Endodermal cell (in vitro differentiated cells): ENCODE measurements around the gene WBP4. TPM values are rescaled to one million over a fixed set of nuclear protein-coding genes. Genes with fewer than 3 reads are reported as not detected.

ENCODE experiments used
- DNase-seq: peaks from one replicate; pipeline ENCODE4 v3.0.0-alpha.2; 2017
- H3K27ac ChIP-seq: 2 replicates; pipeline ENCODE4 v1.5.1; 2013; ENCODE audit warnings: mild to moderate bottlenecking, low read depth, low read length, moderate library complexity
- H3K27me3 ChIP-seq: 2 replicates; pipeline ENCODE4 v1.6.1; 2013; ENCODE audit warnings: mild to moderate bottlenecking, low read length, moderate library complexity; ENCODE audit not compliant: insufficient read depth, control insufficient read depth, poor library complexity, severe bottlenecking
- H3K36me3 ChIP-seq: 2 replicates; pipeline ENCODE4 v1.7.0; 2013; ENCODE audit warnings: mild to moderate bottlenecking, low read length, moderate library complexity; ENCODE audit not compliant: control insufficient read depth, insufficient read depth
- H3K4me1 ChIP-seq: one replicate; pipeline ENCODE4 v1.7.0; 2013; ENCODE audit warnings: low read length; ENCODE audit not compliant: control insufficient read depth, insufficient read depth
- H3K4me3 ChIP-seq: 2 replicates; pipeline ENCODE4 v1.5.1; 2013; ENCODE audit warnings: mild to moderate bottlenecking, low read length, moderate library complexity
- H3K9ac ChIP-seq: 2 replicates; pipeline ENCODE4 v1.6.1; 2013; ENCODE audit warnings: mild to moderate bottlenecking, low read length, moderate library complexity; ENCODE audit not compliant: poor library complexity, severe bottlenecking; ENCODE audit errors: extremely low read depth
- H3K9me3 ChIP-seq: 2 replicates; pipeline ENCODE4 v1.6.1; 2013; ENCODE audit warnings: mild to moderate bottlenecking, low read length, moderate library complexity; ENCODE audit not compliant: control insufficient read depth
- H3K27ac Mint-ChIP-seq: 2 replicates; pipeline ENCODE4 v1.8.0; 2020; ENCODE audit warnings: mixed read lengths
- H3K27me3 Mint-ChIP-seq: 2 replicates; pipeline ENCODE4 v1.8.0; 2021; ENCODE audit warnings: mild to moderate bottlenecking, mixed read lengths; ENCODE audit not compliant: insufficient read depth
- H3K36me3 Mint-ChIP-seq: 2 replicates; pipeline ENCODE4 v1.8.0; 2020; ENCODE audit warnings: low read depth, mixed read lengths
- H3K4me1 Mint-ChIP-seq: 2 replicates; pipeline ENCODE4 v1.8.0; 2020; ENCODE audit warnings: mixed read lengths
- H3K4me3 Mint-ChIP-seq: 2 replicates; pipeline ENCODE4 v1.8.0; 2020; ENCODE audit warnings: mild to moderate bottlenecking, moderate library complexity, mixed read lengths
- H3K9me3 Mint-ChIP-seq: 2 replicates; pipeline ENCODE4 v1.8.0; 2020; ENCODE audit warnings: mild to moderate bottlenecking, mixed read lengths
- CTCF ChIP-seq: fragments of 200-600 bp; sonication (generic); conservative IDR thresholded peaks from 2 replicates; pipeline ENCODE4 v1.5.0; 2021; ENCODE audit warnings: antibody characterized with exemption, mild to moderate bottlenecking
- WGBS, 2 experiments: methylation state at CpG; one replicate each; pipeline versions ENCODE4 v1.1.5 to v1.1.7; 2013; ENCODE audit warnings: missing lambda C conversion rate in 2 of 2, mixed read lengths in 1 of 2; ENCODE audit not compliant: insufficient coverage in 1 of 2, insufficient read length in 1 of 2; 5-methylcytosine and 5-hydroxymethylcytosine counted together
- total RNA-seq, 2 donors: library from RNA; stranded (reverse); fragmentation: NEBNext Ultra II Directional in 1 of 2; extraction: Animal tissue kit (Norgen Biotek cat#: 25700) in 1 of 2; gene quantifications; 2 replicates in 1 of 2; 3 replicates in 1 of 2; pipeline ENCODE4 v1.2.1, GENCODE V29; 2021

Gene WBP4
- total RNA-seq, 2 donors from 2014 or later = 8.9 to 15.2 TPM

GRCh38 chr13:41107584-41108014, 46.3 kb downstream of the WBP4 start:
- Histone ChIP-seq H3K4me3 (no peak overlapping the region), H3K36me3 (no peaks in the 10 kb centered on the region), H3K9ac (no peak overlapping the region), H3K27ac (no peak overlapping the region), H3K4me1 (no peaks in the 10 kb centered on the region), H3K9me3 (no peaks in the 10 kb centered on the region), H3K27me3 (no peaks in the 10 kb centered on the region)
- no peaks in the 10 kb centered on the region for H3K36me3 Mint-ChIP-seq
- TF ChIP-seq CTCF = no peak
- 86 to 90% methylated on average over 2 to 7 of the region's 7 CpGs for WGBS, 2 experiments
- DNase-seq = peak; percentile 94
- H3K27ac Mint-ChIP-seq = peak overlapping the region; percentile 70
- H3K4me3 Mint-ChIP-seq = peak overlapping the region; percentile 49
- no peaks in the 10 kb centered on the region for H3K27me3 Mint-ChIP-seq
- H3K4me1 Mint-ChIP-seq = peaks cover 5% of the 10 kb centered on the region
- no peaks in the 10 kb centered on the region for H3K9me3 Mint-ChIP-seq

GRCh38 chr13:41111454-41111853, 50.1 kb downstream of the WBP4 start:
- H3K9ac ChIP-seq = no peak overlapping the region
- H3K36me3 ChIP-seq = no peaks in the 10 kb centered on the region
- H3K9me3 ChIP-seq = no peaks in the 10 kb centered on the region
- H3K27me3 ChIP-seq = no peaks in the 10 kb centered on the region
- H3K27ac ChIP-seq = no peak overlapping the region
- Mint-ChIP-seq H3K4me1 (peaks cover 5% of the 10 kb centered on the region), H3K9me3 (no peaks in the 10 kb centered on the region), H3K36me3 (no peaks in the 10 kb centered on the region), H3K4me3 (no peak overlapping the region), H3K27ac (no peak overlapping the region), H3K27me3 (no peaks in the 10 kb centered on the region)
- DNase-seq = no peak
- H3K4me3 ChIP-seq = no peak overlapping the region
- no peaks in the 10 kb centered on the region for H3K4me1 ChIP-seq
- 94 to 100% methylated on average over 7 of the region's 7 CpGs for WGBS, 2 experiments
- no peak for TF ChIP-seq CTCF

- Histone ChIP-seq H3K36me3 (no peaks in the 10 kb centered on the region), H3K9me3 (no peaks in the 10 kb centered on the region), H3K27ac (no peak overlapping the region), H3K9ac (no peak overlapping the region), H3K4me3 (no peak overlapping the region), H3K27me3 (no peaks in the 10 kb centered on the region), H3K4me1 (no peaks in the 10 kb centered on the region)
- H3K36me3 Mint-ChIP-seq = no peaks in the 10 kb centered on the region
- no peak for TF ChIP-seq CTCF
- no peaks in the 10 kb centered on the region for H3K4me1 Mint-ChIP-seq
- no peaks in the 10 kb centered on the region for H3K27me3 Mint-ChIP-seq
- H3K9me3 Mint-ChIP-seq = no peaks in the 10 kb centered on the region
- H3K4me3 Mint-ChIP-seq = no peak overlapping the region
- WGBS, 2 experiments = 92 to 94% methylated on average over 4 of the region's 4 CpGs
- no peak overlapping the region for H3K27ac Mint-ChIP-seq
- DNase-seq = no peak
Measured at GRCh38 chr13:41117869-41118268, 56.6 kb downstream of the WBP4 start.
